ENCODE data around the gene FGF14. TPM values are rescaled to one million over a fixed set of nuclear protein-coding genes. Genes with fewer than 3 reads are reported as not detected.

Gene FGF14
- total and polyA plus RNA-seq, 2 donors (not counting 1 experiment from before 2014, with no cell fraction given), result under 0.01 TPM; not detected in 1

GRCh38 chr13:102041544-102041943 is 360.3 kb downstream of the FGF14 start:
- Histone ChIP-seq H4K20me1 (ENCODE audit: control insufficient read depth, insufficient read depth, low read length, poor library complexity, severe bottlenecking) (no peaks in the 10 kb centered on the region), H3K79me2 (ENCODE audit: control insufficient read depth, insufficient read depth, low read length) (no peaks in the 10 kb centered on the region), H3K27ac (ENCODE audit: low read length in 2 of 2) (no peak overlapping the region), H3K4me1 (ENCODE audit: control insufficient read depth in 2 of 2, insufficient read depth in 2 of 2, low read length in 2 of 2) (no peaks in the 10 kb centered on the region), H3K4me3 (ENCODE audit: control extremely low read depth in 1 of 5, extremely low read depth in 1 of 5, insufficient read depth in 1 of 5, low read depth in 2 of 5, low read length in 4 of 5) (no peak overlapping the region), H3K27me3 (replicated peaks in 1 of 4; ENCODE audit: control extremely low read depth in 1 of 4, control insufficient read depth in 3 of 4, insufficient read depth in 4 of 4, low read length in 3 of 4) (no peaks in the 10 kb centered on the region), H3K36me3 (replicated peaks in 1 of 2; ENCODE audit: control extremely low read depth in 1 of 2, control insufficient read depth in 1 of 2, extremely low read depth in 1 of 2, insufficient read depth in 2 of 2, low read length in 1 of 2) (no peaks in the 10 kb centered on the region), H3K4me2 (replicated peaks; ENCODE audit: low read depth, low read length, poor library complexity, severe bottlenecking) (no peak overlapping the region), H3K9ac (ENCODE audit: low read length) (no peak overlapping the region), H3K9me3 (ENCODE audit: control extremely low read depth in 1 of 3, control insufficient read depth in 2 of 3, insufficient read depth in 1 of 3, low read length in 2 of 3) (no peaks in the 10 kb centered on the region), H2AFZ (ENCODE audit: insufficient read depth, low read depth, low read length, poor library complexity, severe bottlenecking) (no peak overlapping the region)
- H3K9me3 Mint-ChIP-seq (ENCODE audit: insufficient read depth), result no peaks in the 10 kb centered on the region
- intact Hi-C loops (cut with micrococcal nuclease), result no loop called here
- TF ChIP-seq CTCF (IDR thresholded peaks at IDR 0.05), result no peak
- TF ChIP-seq EZH2 (IDR thresholded peaks at IDR 0.05; ENCODE audit: borderline replicate concordance, insufficient read depth, low read depth, low read length, poor library complexity, severe bottlenecking), result no peak
- CTCF ChIA-PET, result no interaction called here
- H3K27me3 Mint-ChIP-seq, result no peaks in the 10 kb centered on the region
- ATAC-seq (ENCODE audit: low read depth) (no peak), DNase-seq (no peak)
- H3K4me3 Mint-ChIP-seq, result no peak overlapping the region
- H3K27ac Mint-ChIP-seq, result no peak overlapping the region
- no peaks in the 10 kb centered on the region for H3K4me1 Mint-ChIP-seq
- POLR2A ChIA-PET, result no interaction called here

- Histone ChIP-seq H3K27ac (ENCODE audit: low read length in 2 of 2) (no peak overlapping the region), H3K9me3 (ENCODE audit: control extremely low read depth in 1 of 3, control insufficient read depth in 2 of 3, insufficient read depth in 1 of 3, low read length in 2 of 3) (no peaks in the 10 kb centered on the region), H3K4me3 (ENCODE audit: control extremely low read depth in 1 of 5, extremely low read depth in 1 of 5, insufficient read depth in 1 of 5, low read depth in 2 of 5, low read length in 4 of 5) (no peak overlapping the region), H2AFZ (ENCODE audit: insufficient read depth, low read depth, low read length, poor library complexity, severe bottlenecking) (no peak overlapping the region), H3K4me1 (ENCODE audit: control insufficient read depth in 2 of 2, insufficient read depth in 2 of 2, low read length in 2 of 2) (no peaks in the 10 kb centered on the region), H3K4me2 (replicated peaks; ENCODE audit: low read depth, low read length, poor library complexity, severe bottlenecking) (no peak overlapping the region), H4K20me1 (ENCODE audit: control insufficient read depth, insufficient read depth, low read length, poor library complexity, severe bottlenecking) (no peaks in the 10 kb centered on the region), H3K79me2 (ENCODE audit: control insufficient read depth, insufficient read depth, low read length) (no peaks in the 10 kb centered on the region), H3K27me3 (replicated peaks in 1 of 4; ENCODE audit: control extremely low read depth in 1 of 4, control insufficient read depth in 3 of 4, insufficient read depth in 4 of 4, low read length in 3 of 4) (no peaks in the 10 kb centered on the region), H3K9ac (ENCODE audit: low read length) (no peak overlapping the region), H3K36me3 (replicated peaks in 1 of 2; ENCODE audit: control extremely low read depth in 1 of 2, control insufficient read depth in 1 of 2, extremely low read depth in 1 of 2, insufficient read depth in 2 of 2, low read length in 1 of 2) (no peaks in the 10 kb centered on the region)
- no peaks in the 10 kb centered on the region for H3K9me3 Mint-ChIP-seq (ENCODE audit: insufficient read depth)
- intact Hi-C loops (cut with micrococcal nuclease), result no loop called here
- no peak overlapping the region for H3K4me3 Mint-ChIP-seq
- WGBS (ENCODE audit: insufficient coverage), result 20% methylated on average over 1 of the region's 2 CpGs
- CTCF ChIA-PET, result no interaction called here
- no peak overlapping the region for H3K27ac Mint-ChIP-seq
- TF ChIP-seq EZH2 (IDR thresholded peaks at IDR 0.05; ENCODE audit: borderline replicate concordance, insufficient read depth, low read depth, low read length, poor library complexity, severe bottlenecking) (no peak), CTCF (IDR thresholded peaks at IDR 0.05) (no peak)
- POLR2A ChIA-PET, result no interaction called here
- H3K4me1 Mint-ChIP-seq, result no peaks in the 10 kb centered on the region
- no peaks in the 10 kb centered on the region for H3K27me3 Mint-ChIP-seq
- ATAC-seq (ENCODE audit: low read depth) (no peak), DNase-seq (no peak)
Observed at GRCh38 chr13:102040812-102041211, 361.0 kb downstream of the FGF14 start.

Measured in B cell (primary cell).